K562 (cell line): Measurements from ENCODE around the gene EMID1. TPM values are rescaled to one million over a fixed set of nuclear protein-coding genes. Genes with fewer than 3 reads are reported as not detected.

Experiments used
- ATF2 ChIP-seq: sonication (generic); formaldehyde crosslinking; IDR thresholded peaks from 2 replicates; pipeline ENCODE4 v1.8.1; 2022; ENCODE audit warnings: missing genetic modification reagents
- BACH1 ChIP-seq: fragments of 200-800 bp; sonication (Bioruptor generic); IDR thresholded peaks from 2 replicates; pipeline ENCODE4 v1.6.1; 2016; ENCODE audit warnings: missing genetic modification characterization, missing compliant biosample characterization
- BRD4 ChIP-seq: fragments of 200-600 bp; sonication (generic); IDR thresholded peaks from 2 replicates; pipeline ENCODE4 v1.6.1; 2017; ENCODE audit warnings: inconsistent platforms
- C11orf30 ChIP-seq: fragments of 450-650 bp; IDR thresholded peaks from 2 replicates; pipeline ENCODE4 v1.6.1; 2016; ENCODE audit warnings: low read depth, mild to moderate bottlenecking
- CBX3 ChIP-seq, 2 experiments: IDR thresholded peaks; 1 replicate in 1 of 2; 2 replicates in 1 of 2; pipeline ENCODE4 v1.6.1; 2012; ENCODE audit warnings: inconsistent platforms in 2 of 2, low read length in 2 of 2, borderline replicate concordance in 1 of 2, control low read depth in 1 of 2
- CEBPB ChIP-seq: fragments of 450-650 bp; IDR thresholded peaks from 2 replicates; pipeline ENCODE4 v1.6.1; 2016; ENCODE audit warnings: missing genetic modification characterization, missing compliant biosample characterization
- EHMT2 ChIP-seq: fragments of 450-650 bp; IDR thresholded peaks from 2 replicates; pipeline ENCODE4 v1.6.1; 2018; ENCODE audit warnings: antibody characterized with exemption
- ETV5 ChIP-seq: sonication (generic); formaldehyde crosslinking; IDR thresholded peaks from 2 replicates; pipeline ENCODE4 v1.4.0; 2020; ENCODE audit warnings: low read depth, mild to moderate bottlenecking, missing genetic modification reagents
- HMG20B ChIP-seq: fragments of 250-450 bp; sonication (Bioruptor Pico); IDR thresholded peaks from 2 replicates; pipeline ENCODE4 v1.5.0; 2021; ENCODE audit warnings: mild to moderate bottlenecking
- MAFF ChIP-seq: IDR thresholded peaks from 2 replicates; pipeline ENCODE4 v1.6.1; 2012; ENCODE audit warnings: low read length, improper control_type of control experiment
- MAX ChIP-seq: sonication (generic); formaldehyde crosslinking; IDR thresholded peaks from 2 replicates; pipeline ENCODE4 v1.9.0; 2022; ENCODE audit warnings: mild to moderate bottlenecking, missing genetic modification reagents
- MTA1 ChIP-seq: fragments of 450-650 bp; IDR thresholded peaks from 2 replicates; pipeline ENCODE4 v1.6.1; 2017; ENCODE audit warnings: borderline replicate concordance
- NR1H2 ChIP-seq: sonication (generic); formaldehyde crosslinking; IDR thresholded peaks from 2 replicates; pipeline ENCODE4 v1.4.0; 2020; ENCODE audit warnings: mild to moderate bottlenecking, missing genetic modification reagents
- PATZ1 ChIP-seq: fragments of 250-450 bp; sonication (Bioruptor Pico); IDR thresholded peaks from 2 replicates; pipeline ENCODE4 v1.5.0; 2020; ENCODE audit warnings: mild to moderate bottlenecking, borderline replicate concordance
- RBM34 ChIP-seq: fragments of 200-400 bp; formaldehyde crosslinking; IDR thresholded peaks from 2 replicates; pipeline ENCODE4 v1.6.1; 2018; ENCODE audit warnings: low read length, borderline replicate concordance; ENCODE audit not compliant: insufficient read depth
- SFPQ ChIP-seq: fragments of 200-400 bp; formaldehyde crosslinking; IDR thresholded peaks from 2 replicates; pipeline ENCODE4 v1.6.1; 2017; ENCODE audit warnings: mild to moderate bottlenecking, low read depth, low read length, moderate library complexity
- TRIM24 ChIP-seq, 2 experiments: fragments of 450-650 bp; IDR thresholded peaks; 2 replicates each; pipeline ENCODE4 v1.6.1; 2016
- ZBED1 ChIP-seq: IDR thresholded peaks from 2 replicates; pipeline ENCODE4 v1.6.1; 2014
- ZBTB5 ChIP-seq: fragments of 450-650 bp; IDR thresholded peaks from 2 replicates; pipeline ENCODE4 v1.6.1; 2017; ENCODE audit warnings: antibody characterized with exemption
- ZNF431 ChIP-seq: sonication (generic); formaldehyde crosslinking; IDR thresholded peaks from 2 replicates; pipeline ENCODE4 v1.8.0; 2022; ENCODE audit warnings: mild to moderate bottlenecking, missing genetic modification reagents
- ZNF707 ChIP-seq: fragments of 250-450 bp; sonication (Bioruptor Pico); conservative IDR thresholded peaks from 2 replicates; pipeline ENCODE4 v1.8.0; 2022; ENCODE audit warnings: inconsistent platforms, mild to moderate bottlenecking, moderate library complexity
- ZNF79 ChIP-seq: fragments of 250-450 bp; sonication (Bioruptor Pico); IDR thresholded peaks from 2 replicates; pipeline ENCODE4 v1.4.0; 2020; ENCODE audit warnings: low read depth, mild to moderate bottlenecking, moderate library complexity
- polyA plus RNA-seq, 8 experiments: library from polyadenylated mRNA; depleted of rRNA in 4 of 8; stranded (reverse) in 5 of 8; unstranded in 3 of 8; fragments of >200 nt; fragmentation: Nextera tagmentation in 2 of 8; fragmentation: Illumina TruSeq in 1 of 8; extraction: Ambion mirVana in 2 of 8; extraction: Trizol in 1 of 8; gene quantifications; 2 replicates each; pipeline versions ENCODE4 v1.2.1 to v1.2.3, GENCODE V29; 2011 to 2014; ENCODE audit warnings: inconsistent platforms in 1 of 8, missing spikeins in 1 of 8
- total RNA-seq, 7 experiments: library from RNA; depleted of rRNA in 6 of 7; stranded (reverse); fragments of >200 nt in 6 of 7; fragmentation: Illumina TruSeq in 2 of 7; extraction: Trizol in 2 of 7; gene quantifications; 2 replicates each; pipeline versions ENCODE4 v1.2.1 to v1.2.3, GENCODE V29; 2011 to 2021; ENCODE audit warnings: low replicate concordance in 1 of 7

EMID1 gene
- total and polyA plus RNA-seq, 9 of the 15 experiments (the other 6 are each of a cell fraction or from before 2014, with no cell fraction given) = 0.15 to 7.2 (median 2.7) TPM

GRCh38 chr22:29175312-29175835 is 30.3 kb upstream of the EMID1 start (continued):
- TF ChIP-seq MAX (CRISPR knock-in tag) (no peak), CEBPB (tag) (0 out of 2 replicates have a peak, but pooled peaks have one; percentile 28), CBX3 (IDR thresholded peaks at IDR 0.05; ENCODE audit: borderline replicate concordance in 1 of 2, low read length in 2 of 2) (peak in 1 of 2 experiments; percentile 72; a peak in 1 of 3 replicates), ETV5 (CRISPR knock-in tag) (no peak), RBM34 (no peak), ZNF707 (CRISPR knock-in tag) (no peak), SFPQ (no peak), BRD4 (no peak), MTA1 (no peak), BACH1 (tag) (no peak), EHMT2 (0 out of 2 replicates have a peak, but pooled peaks have one; percentile 12), TRIM24 (IDR thresholded peaks at IDR 0.05) (peak; percentile 96 to 97), PATZ1 (no peak), ATF2 (CRISPR knock-in tag) (no peak), MAFF (peak; percentile 55; the same call in 1 of the 2 replicates), ZNF431 (CRISPR knock-in tag) (no peak), ZBTB5 (no peak), HMG20B (no peak), ZNF79 (CRISPR knock-in tag) (no peak), C11orf30 (peak; percentile 62), ZBED1 (no peak), NR1H2 (no peak)
- TF ChIP-seq, all 486 proteins: peak for 13
